HG02885 (cell line): ENCODE measurements around the gene HRAS.

Experiments
- ATAC-seq: cut with Tn5 transposase; IDR thresholded peaks from one replicate; pipeline ENCODE4 v1.9.1; 2021; ENCODE audit warnings: mild to moderate bottlenecking; ENCODE audit not compliant: unreplicated experiment, poor library complexity

The HRAS gene

GRCh38 chr11:554428-555226, 19.3 kb upstream of the HRAS start:
- ATAC-seq: peak; percentile 78

GRCh38 chr11:553988-554340, 18.6 kb upstream of the HRAS start:
- no peak for ATAC-seq

- no peak for ATAC-seq
Measured at GRCh38 chr11:553083-553987, 18.0 kb upstream of the HRAS start.

- ATAC-seq: no peak
Measured at GRCh38 chr11:551596-551995, 16.2 kb upstream of the HRAS start.

- no peak for ATAC-seq
Measured at GRCh38 chr11:551131-551530, 15.8 kb upstream of the HRAS start.

GRCh38 chr11:550746-551085, 15.3 kb upstream of the HRAS start:
- no peak for ATAC-seq

- ATAC-seq: no peak
Measured at GRCh38 chr11:550021-550745, 14.8 kb upstream of the HRAS start.

GRCh38 chr11:548700-549603, 13.6 kb upstream of the HRAS start:
- no peak for ATAC-seq

GRCh38 chr11:545171-545570, 9.8 kb upstream of the HRAS start:
- no peak for ATAC-seq

GRCh38 chr11:544817-545166, 9.4 kb upstream of the HRAS start:
- ATAC-seq: no peak

- ATAC-seq: no peak
Measured at GRCh38 chr11:541433-541885, 6.1 kb upstream of the HRAS start.

GRCh38 chr11:540583-541432, 5.4 kb upstream of the HRAS start:
- no peak for ATAC-seq

GRCh38 chr11:539971-540481, 4.7 kb upstream of the HRAS start:
- no peak for ATAC-seq

- no peak for ATAC-seq
Measured at GRCh38 chr11:538431-539051, 3.2 kb upstream of the HRAS start.

GRCh38 chr11:537622-538430, 2.5 kb upstream of the HRAS start:
- ATAC-seq: no peak

- peak; percentile 49 for ATAC-seq
Measured at GRCh38 chr11:536841-537621, 1.7 kb upstream of the HRAS start, which contains the start of gene LRRC56. TSS of gene LRRC56 (plus strand) at chr11:537527. CDS start at chr11:540685, 3,158 bp downstream.

- ATAC-seq: peak; percentile 15
Measured at GRCh38 chr11:535210-535518, 212 bp downstream of the HRAS start.
